Ishikawa (cell line): ENCODE data around the gene ATXN1.

Experiments
- CEBPB ChIP-seq: IDR thresholded peaks from 2 replicates; pipeline ENCODE4 v1.6.1; 2012
- CREB1 ChIP-seq: IDR thresholded peaks from 2 replicates; pipeline ENCODE4 v1.6.1; 2012; ENCODE audit warnings: low read depth
- EGR1 ChIP-seq: IDR thresholded peaks from 2 replicates; pipeline ENCODE4 v1.6.1; 2012
- EP300 ChIP-seq: IDR thresholded peaks from 2 replicates; pipeline ENCODE4 v1.6.1; 2012; ENCODE audit warnings: borderline replicate concordance
- FOXM1 ChIP-seq: IDR thresholded peaks from 2 replicates; pipeline ENCODE4 v1.6.1; 2012; ENCODE audit warnings: low read depth, borderline replicate concordance
- MAX ChIP-seq: IDR thresholded peaks from 2 replicates; pipeline ENCODE4 v1.6.1; 2012
- NFIC ChIP-seq: IDR thresholded peaks from 2 replicates; pipeline ENCODE4 v1.6.1; 2012
- RAD21 ChIP-seq: IDR thresholded peaks from 2 replicates; pipeline ENCODE4 v1.6.1; 2012; ENCODE audit warnings: low read depth
- REST ChIP-seq: IDR thresholded peaks from 2 replicates; pipeline ENCODE4 v1.6.1; 2012; ENCODE audit warnings: low read depth, mild to moderate bottlenecking
- TAF1 ChIP-seq: IDR thresholded peaks from 2 replicates; pipeline ENCODE4 v1.6.1; 2012; ENCODE audit warnings: low read depth, mild to moderate bottlenecking
- TCF12 ChIP-seq: IDR thresholded peaks from 2 replicates; pipeline ENCODE4 v1.6.1; 2012; ENCODE audit warnings: low read depth
- TEAD4 ChIP-seq: IDR thresholded peaks from 2 replicates; pipeline ENCODE4 v1.6.1; 2012
- USF1 ChIP-seq: IDR thresholded peaks from 2 replicates; pipeline ENCODE4 v1.6.1; 2012
- YY1 ChIP-seq: IDR thresholded peaks from 2 replicates; pipeline ENCODE4 v1.6.1; 2012; ENCODE audit warnings: low read depth
- ZBTB7A ChIP-seq: IDR thresholded peaks from 2 replicates; pipeline ENCODE4 v1.6.1; 2012; ENCODE audit warnings: low read depth

The ATXN1 gene

GRCh38 chr6:16391451-16391912, 369.8 kb downstream of the ATXN1 start:
- TF ChIP-seq MAX (no peak), EGR1 (no peak), FOXM1 (no peak), ZBTB7A (no peak), NFIC (no peak), RAD21 (no peak), YY1 (no peak), CEBPB (no peak), TAF1 (no peak), TCF12 (no peak), USF1 (no peak), TEAD4 (no peak), REST (no peak), EP300 (no peak), CREB1 (no peak)

- TF ChIP-seq MAX = no peak
- no peak for TF ChIP-seq EGR1
- TF ChIP-seq YY1 = no peak
- no peak for TF ChIP-seq FOXM1
- no peak for TF ChIP-seq USF1
- no peak for TF ChIP-seq TAF1
- no peak for TF ChIP-seq TCF12
Observed at GRCh38 chr6:16389642-16390041, 371.6 kb downstream of the ATXN1 start.

GRCh38 chr6:16388488-16388887, 372.8 kb downstream of the ATXN1 start:
- TF ChIP-seq ZBTB7A (no peak), REST (no peak), EP300 (no peak), USF1 (no peak), EGR1 (no peak), TAF1 (no peak), FOXM1 (no peak), YY1 (no peak), CREB1 (no peak), MAX (no peak), TEAD4 (no peak), CEBPB (no peak)

- TF ChIP-seq NFIC (no peak), MAX (no peak), TEAD4 (no peak), USF1 (no peak), FOXM1 (no peak)
Observed at GRCh38 chr6:16386057-16386456, 375.2 kb downstream of the ATXN1 start.

- TF ChIP-seq CEBPB (no peak), NFIC (no peak), TAF1 (no peak), EP300 (no peak), CREB1 (no peak), USF1 (no peak), YY1 (no peak), REST (no peak), RAD21 (no peak), EGR1 (no peak), ZBTB7A (no peak), TEAD4 (no peak), FOXM1 (no peak), MAX (no peak)
Observed at GRCh38 chr6:16383607-16384206, 377.6 kb downstream of the ATXN1 start.
